Subcutaneous abdominal adipose tissue (tissue), 5 donors: Measurements from ENCODE around the gene SLC35A1.
A peak's percentile ranks its signal among the peaks of the same experiment; 100 is the strongest.

Source experiments
- H3K27ac ChIP-seq: one replicate; pipeline ENCODE4 v1.7.0; 2013; ENCODE audit warnings: low read depth, mild to moderate bottlenecking, inconsistent platforms, low read length, moderate library complexity
- H3K27me3 ChIP-seq, 5 donors: one replicate each; pipeline ENCODE4 v1.7.0; 2013; ENCODE audit warnings: low read length in 5 of 5, inconsistent platforms in 1 of 5; ENCODE audit not compliant: control insufficient read depth in 5 of 5, insufficient read depth in 4 of 5
- H3K36me3 ChIP-seq, 5 donors: one replicate each; pipeline ENCODE4 v1.7.0; 2013; ENCODE audit warnings: low read length in 5 of 5; ENCODE audit not compliant: control insufficient read depth in 5 of 5, insufficient read depth in 5 of 5
- H3K4me1 ChIP-seq, 5 donors: one replicate each; pipeline ENCODE4 v1.7.0; 2013; ENCODE audit warnings: low read length in 5 of 5, mild to moderate bottlenecking in 3 of 5, moderate library complexity in 1 of 5; ENCODE audit not compliant: control insufficient read depth in 5 of 5, insufficient read depth in 5 of 5
- H3K4me3 ChIP-seq, 5 donors: one replicate each; pipeline ENCODE4 v1.7.0; 2013; ENCODE audit warnings: low read length in 5 of 5, low read depth in 1 of 5
- H3K9ac ChIP-seq, 5 donors: one replicate each; pipeline ENCODE4 v1.7.0; 2013; ENCODE audit warnings: low read length in 5 of 5, mild to moderate bottlenecking in 4 of 5, moderate library complexity in 3 of 5
- H3K9me3 ChIP-seq, 5 donors: one replicate each; pipeline ENCODE4 v1.7.0; 2013; ENCODE audit warnings: low read length in 5 of 5; ENCODE audit not compliant: control insufficient read depth in 5 of 5
- donor health status: healthy.
- donor health status: healthy.
- donor health status: healthy.
- donor health status: healthy.
- donor health status: healthy.

The SLC35A1 gene

GRCh38 chr6:87472525-87473418, at the start of gene SLC35A1:
Gene SLC35A1 (plus strand): TSS chr6:87472974. CDS start chr6:87473004, 30 bp downstream.
- H3K27ac ChIP-seq = peak within 1 kb of the TSS; percentile 96
- peak within 1 kb of the TSS; percentile 80 to 100 (median 97) for H3K9ac ChIP-seq
- H3K27me3 ChIP-seq = no peaks in the 10 kb centered on the region
- no peaks in the 10 kb centered on the region for H3K9me3 ChIP-seq
- H3K4me1 ChIP-seq = peaks cover 0 to 14% (median 11%) of the 10 kb centered on the region in 5 donors
- peak within 1 kb of the TSS; percentile 89 to 99 (median 97) for H3K4me3 ChIP-seq
- peaks cover 0 to 3% (median 0%) of the 10 kb centered on the region in 5 donors for H3K36me3 ChIP-seq

GRCh38 chr6:87426789-87427188, 46.0 kb upstream of the SLC35A1 start:
- no peaks in the 10 kb centered on the region for H3K9me3 ChIP-seq
- H3K4me3 ChIP-seq = no peak overlapping the region
- H3K36me3 ChIP-seq = no peaks in the 10 kb centered on the region
- no peak overlapping the region for H3K9ac ChIP-seq
- no peaks in the 10 kb centered on the region for H3K4me1 ChIP-seq
- H3K27ac ChIP-seq = no peak overlapping the region
- no peaks in the 10 kb centered on the region for H3K27me3 ChIP-seq

GRCh38 chr6:87430499-87430898, 42.3 kb upstream of the SLC35A1 start:
- Histone ChIP-seq H3K27me3 (no peaks in the 10 kb centered on the region), H3K9me3 (no peaks in the 10 kb centered on the region), H3K36me3 (no peaks in the 10 kb centered on the region), H3K27ac (no peak overlapping the region), H3K4me3 (no peak overlapping the region), H3K4me1 (no peaks in the 10 kb centered on the region), H3K9ac (no peak overlapping the region)

- Histone ChIP-seq H3K27me3 (no peaks in the 10 kb centered on the region), H3K4me3 (no peak overlapping the region), H3K9ac (no peak overlapping the region), H3K36me3 (no peaks in the 10 kb centered on the region), H3K9me3 (no peaks in the 10 kb centered on the region), H3K4me1 (no peaks in the 10 kb centered on the region), H3K27ac (no peak overlapping the region)
Observed at GRCh38 chr6:87431263-87431662, 41.5 kb upstream of the SLC35A1 start.

GRCh38 chr6:87436435-87436834, 36.3 kb upstream of the SLC35A1 start:
- H3K9me3 ChIP-seq = no peaks in the 10 kb centered on the region
- no peak overlapping the region for H3K4me3 ChIP-seq
- H3K4me1 ChIP-seq = peaks cover 0 to 2% (median 0%) of the 10 kb centered on the region in 5 donors
- H3K36me3 ChIP-seq = no peaks in the 10 kb centered on the region
- H3K27me3 ChIP-seq = no peaks in the 10 kb centered on the region
- no peak overlapping the region for H3K9ac ChIP-seq
- no peak overlapping the region for H3K27ac ChIP-seq

- H3K9me3 ChIP-seq = no peaks in the 10 kb centered on the region
- H3K27ac ChIP-seq = no peak overlapping the region
- no peak overlapping the region for H3K9ac ChIP-seq
- H3K27me3 ChIP-seq = no peaks in the 10 kb centered on the region
- no peak overlapping the region for H3K4me3 ChIP-seq
- peaks cover 0 to 2% (median 0%) of the 10 kb centered on the region in 5 donors for H3K4me1 ChIP-seq
- H3K36me3 ChIP-seq = no peaks in the 10 kb centered on the region
Observed at GRCh38 chr6:87441711-87442110, 31.1 kb upstream of the SLC35A1 start.

GRCh38 chr6:87444362-87444761, 28.4 kb upstream of the SLC35A1 start:
- Histone ChIP-seq H3K9me3 (no peaks in the 10 kb centered on the region), H3K36me3 (no peaks in the 10 kb centered on the region), H3K27ac (no peak overlapping the region), H3K4me3 (no peak overlapping the region), H3K9ac (no peak overlapping the region), H3K27me3 (no peaks in the 10 kb centered on the region), H3K4me1 (no peaks in the 10 kb centered on the region)

- Histone ChIP-seq H3K27ac (no peak overlapping the region), H3K9ac (no peak overlapping the region), H3K9me3 (peaks cover 0 to 8% (median 0%) of the 10 kb centered on the region in 5 donors), H3K27me3 (no peaks in the 10 kb centered on the region), H3K4me1 (no peaks in the 10 kb centered on the region), H3K4me3 (no peak overlapping the region), H3K36me3 (no peaks in the 10 kb centered on the region)
Observed at GRCh38 chr6:87465051-87465450, 7.7 kb upstream of the SLC35A1 start.

- Histone ChIP-seq H3K4me3 (peak overlapping the region; percentile 76 to 99 (median 95)), H3K27ac (peak overlapping the region; percentile 96), H3K9me3 (no peaks in the 10 kb centered on the region), H3K36me3 (peaks cover 0 to 6% (median 3%) of the 10 kb centered on the region in 5 donors), H3K27me3 (no peaks in the 10 kb centered on the region), H3K9ac (peak overlapping the region; percentile 42 to 100 (median 92)), H3K4me1 (peaks cover 0 to 14% (median 11%) of the 10 kb centered on the region in 5 donors)
Observed at GRCh38 chr6:87473419-87473903, 687 bp downstream of the SLC35A1 start.

GRCh38 chr6:87481931-87482330, 9.2 kb downstream of the SLC35A1 start:
- Histone ChIP-seq H3K9me3 (no peaks in the 10 kb centered on the region), H3K27ac (no peak overlapping the region), H3K4me3 (no peak overlapping the region), H3K36me3 (peaks cover 0 to 12% (median 4%) of the 10 kb centered on the region in 5 donors), H3K4me1 (no peaks in the 10 kb centered on the region), H3K27me3 (no peaks in the 10 kb centered on the region), H3K9ac (no peak overlapping the region)
